Panc1 (cell line): Measurements from ENCODE around the gene MTO1. TPM values are rescaled to one million over a fixed set of nuclear protein-coding genes. Genes with fewer than 3 reads are reported as not detected.
"Not testable (repeated sequence)": the region's sequence is repeated elsewhere in the genome, so short reads cannot be mapped to it uniquely, and the experiment has no call there.

ENCODE experiments used
- ATAC-seq: fragments of 200-7000 bp; cut with Tn5 transposase; 2 replicates; pipeline ENCODE4 v1.9.1; 2020; ENCODE audit warnings: mild to moderate bottlenecking, moderate library complexity
- BruUV-seq: library from RNA; stranded (reverse); fragments of 400-500 nt; replicated peaks from 2 replicates; lab custom pipeline; 2021; lab: Mats Ljungman, UMichigan
- CTCF ChIA-PET: fragments of 300-600 bp; sonication (Branson Sonifier 250); formaldehyde crosslinking; loops from one replicate; lab custom pipeline; 2022; ENCODE audit warnings: antibody characterized with exemption; lab: Charles Lee
- POLR2A ChIA-PET: fragments of 300-600 bp; sonication (Branson Sonifier 250); formaldehyde crosslinking; loops from one replicate; lab custom pipeline; 2022; ENCODE audit warnings: antibody characterized with exemption; lab: Charles Lee
- DNase-seq: peaks from one replicate; pipeline ENCODE4 v3.0.0-alpha.2; 2010; ENCODE audit warnings: low read depth, low spot score
- H3K27ac ChIP-seq: 2 replicates; pipeline ENCODE4 v1.5.1; 2011; ENCODE audit warnings: mild to moderate bottlenecking, low read length, inconsistent platforms
- H3K27me3 ChIP-seq: fragments of 200-500 bp; sonication (Bioruptor generic); 2 replicates; pipeline ENCODE4 v1.6.0; 2014; ENCODE audit warnings: low read length, inconsistent platforms; ENCODE audit not compliant: control insufficient read depth, insufficient read depth
- H3K36me3 ChIP-seq: fragments of 200-500 bp; sonication (Bioruptor generic); 2 replicates; pipeline ENCODE4 v1.5.1; 2014; ENCODE audit warnings: inconsistent platforms, mild to moderate bottlenecking, low read length, moderate library complexity; ENCODE audit not compliant: control insufficient read depth, insufficient read depth
- H3K4me1 ChIP-seq: 2 replicates; pipeline ENCODE4 v1.5.1; 2011; ENCODE audit warnings: inconsistent platforms, mild to moderate bottlenecking, low read length, moderate library complexity; ENCODE audit not compliant: control insufficient read depth, insufficient read depth
- H3K4me3 ChIP-seq, 2 experiments: 2 replicates each; pipeline ENCODE4 v1.5.1; 2011 to 2012; ENCODE audit warnings: low read depth in 2 of 2, low read length in 2 of 2, mild to moderate bottlenecking in 2 of 2, inconsistent platforms in 1 of 2, moderate library complexity in 1 of 2
- H3K9me3 ChIP-seq: fragments of 200-500 bp; sonication (Bioruptor generic); 2 replicates; pipeline ENCODE4 v1.5.1; 2014; ENCODE audit warnings: low read depth, mild to moderate bottlenecking, inconsistent platforms, low read length, moderate library complexity; ENCODE audit not compliant: control insufficient read depth, insufficient read depth
- CTCF ChIP-seq: fragments of 450-650 bp; IDR thresholded peaks from 2 replicates; pipeline ENCODE4 v1.5.1; 2017; ENCODE audit warnings: mild to moderate bottlenecking
- POLR2AphosphoS5 ChIP-seq: IDR thresholded peaks from 2 replicates; pipeline ENCODE4 v1.6.1; 2012; ENCODE audit warnings: mild to moderate bottlenecking, low read depth, low read length, moderate library complexity
- REST ChIP-seq, 2 experiments: IDR thresholded peaks; 2 replicates each; pipeline ENCODE4 v1.6.1; 2011 to 2012; ENCODE audit warnings: low read depth in 2 of 2, control low read depth in 1 of 2, low read length in 1 of 2, mild to moderate bottlenecking in 1 of 2, moderate library complexity in 1 of 2; ENCODE audit not compliant: insufficient read depth in 1 of 2
- SIN3A ChIP-seq: IDR thresholded peaks from 2 replicates; pipeline ENCODE4 v1.6.1; 2012; ENCODE audit warnings: low read depth, mild to moderate bottlenecking, low read length, moderate library complexity, borderline replicate concordance; ENCODE audit not compliant: insufficient read depth
- TCF7L2 ChIP-seq: IDR thresholded peaks from 2 replicates; pipeline ENCODE4 v1.6.1; 2011; ENCODE audit warnings: mild to moderate bottlenecking, low read depth, low read length, inconsistent platforms
- in situ Hi-C: cut with HindIII; loops from 2 replicates; pipeline ENCODE4 v1.10.0; 2016; ENCODE audit warnings: low sequenced_read_pairs, low pct_unique_long_range_greater_than_20kb
- intact Hi-C: fragments of 100-400 bp; cut with micrococcal nuclease; formaldehyde crosslinking; loops from one replicate; pipeline ENCODE4 v1.10.0; 2022; ENCODE audit not compliant: unreplicated experiment
- total RNA-seq: library from RNA; stranded (reverse); gene quantifications from one replicate; pipeline ENCODE4 v1.2.1, GENCODE V29; 2021; ENCODE audit not compliant: unreplicated experiment

Gene MTO1
- total RNA-seq, 1 experiment from 2014 or later = 57.9 TPM

- Histone ChIP-seq H3K4me3 (no peak overlapping the region), H3K27ac (no peak overlapping the region; the same call in 1 of the 2 replicates), H3K36me3 (no peaks in the 10 kb centered on the region), H3K27me3 (no peaks in the 10 kb centered on the region), H3K4me1 (no peaks in the 10 kb centered on the region), H3K9me3 (no peaks in the 10 kb centered on the region)
- DNase-seq = no peak
- ChIA-PET CTCF (interaction anchor here (0.6 kb wide), 1 partner anchor 10 kb away, joined by 3 read pairs; no protein-coding TSS in a partner anchor), POLR2A (interaction anchor here (0.6 kb wide), 1 partner anchor 11 kb away, joined by 3 read pairs; no protein-coding TSS in a partner anchor)
- no peak for ATAC-seq
- BruUV-seq = no TSS peak
- in situ Hi-C loops = no loop called here
- intact Hi-C loops = no loop called here
- TF ChIP-seq TCF7L2 (no peak), REST (IDR thresholded peaks at IDR 0.05; ENCODE audit: insufficient read depth in 1 of 2, low read depth in 2 of 2, low read length in 1 of 2) (no peak), POLR2AphosphoS5 (no peak), CTCF (no peak), SIN3A (no peak)
Measured at GRCh38 chr6:73547036-73547435, 85.5 kb downstream of the MTO1 start.

- Histone ChIP-seq H3K9me3 (no peaks in the 10 kb centered on the region), H3K36me3 (no peaks in the 10 kb centered on the region), H3K27me3 (no peaks in the 10 kb centered on the region), H3K27ac (no peak overlapping the region), H3K4me1 (no peaks in the 10 kb centered on the region), H3K4me3 (no peak overlapping the region)
- DNase-seq = no peak
- no peak for ATAC-seq
- no TSS peak for BruUV-seq
- intact Hi-C loops = no loop called here
- ChIA-PET CTCF (no interaction called here), POLR2A (interaction anchor here (0.5 to 0.8 kb wide), 3 partner anchors 29 to 55 kb away, joined by 3 to 4 read pairs (median 3); no protein-coding TSS in a partner anchor)
- TF ChIP-seq CTCF = no peak
- no peak for TF ChIP-seq SIN3A
- no peak for TF ChIP-seq REST (IDR thresholded peaks at IDR 0.05; ENCODE audit: insufficient read depth in 1 of 2, low read depth in 2 of 2, low read length in 1 of 2)
- no peak for TF ChIP-seq TCF7L2
- TF ChIP-seq POLR2AphosphoS5 = no peak
- in situ Hi-C loops = no loop called here
Measured at GRCh38 chr6:73548458-73549446, 87.2 kb downstream of the MTO1 start.

GRCh38 chr6:73551115-73551514, 89.6 kb downstream of the MTO1 start:
- CTCF ChIA-PET, H3K27ac ChIP-seq, intact Hi-C loops, POLR2A ChIA-PET, H3K4me3 ChIP-seq, H3K36me3 ChIP-seq, H3K4me1 ChIP-seq, H3K9me3 ChIP-seq, H3K27me3 ChIP-seq, ATAC-seq, DNase-seq, BruUV-seq, in situ Hi-C loops: not testable (repeated sequence)
